Testis (tissue), 3 donors: Measurements from ENCODE around the gene BMP6. TPM values are rescaled to one million over a fixed set of nuclear protein-coding genes. Genes with fewer than 3 reads are reported as not detected.

Experiments
- DNase-seq: peaks from one replicate; pipeline ENCODE4 v3.0.0-alpha.2; 2019
- H3K27ac ChIP-seq, 2 donors: fragments of 200-600 bp; sonication (generic); one replicate each; pipeline ENCODE4 v1.5.1; 2019
- H3K27me3 ChIP-seq: fragments of 200-600 bp; sonication (generic); one replicate; pipeline ENCODE4 v1.5.1; 2019
- H3K36me3 ChIP-seq: fragments of 200-600 bp; sonication (generic); one replicate; pipeline ENCODE4 v1.5.1; 2017; ENCODE audit warnings: low read depth; ENCODE audit errors: missing control alignments
- H3K4me1 ChIP-seq: fragments of 200-600 bp; sonication (generic); one replicate; pipeline ENCODE4 v1.5.1; 2019
- H3K4me3 ChIP-seq, 2 donors: fragments of 200-600 bp; sonication (generic); one replicate each; pipeline ENCODE4 v1.5.1; 2017 to 2019
- H3K9me3 ChIP-seq: fragments of 200-600 bp; sonication (generic); one replicate; pipeline ENCODE4 v1.5.1; 2017
- POLR2A ChIP-seq: fragments of 450-650 bp; IDR thresholded peaks from one replicate; pipeline ENCODE4 v1.6.1; 2017; ENCODE audit warnings: antibody characterized with exemption, mild to moderate bottlenecking, moderate library complexity
- WGBS, 2 donors: methylation state at CpG; one replicate each; pipeline ENCODE4 v1.1.5; 2018; 5-methylcytosine and 5-hydroxymethylcytosine counted together
- intact Hi-C: fragments of 100-400 bp; cut with DNase I; formaldehyde crosslinking; loops from one replicate; pipeline ENCODE4 v1.15.1; 2023; ENCODE audit warnings: low total_unique reads
- polyA plus RNA-seq: library from polyadenylated mRNA; stranded (reverse); fragments of 350-450 nt; fragmentation: Illumina TruSeq; extraction: RNeasy Lipid Tissue Mini Kit (QIAGEN cat#74804); gene quantifications from one replicate; pipeline ENCODE4 v1.2.3, GENCODE V29; 2014; ENCODE audit warnings: low read depth, low replicate concordance; ENCODE audit not compliant: insufficient read depth
- total RNA-seq, 2 donors: library from RNA; depleted of rRNA; stranded (reverse); fragments of >200 nt; gene quantifications; one replicate each; pipeline ENCODE4 v1.2.3, GENCODE V29; 2016
- TF ChIP-seq, protein P1 (sequence below), 3 experiments: fragments of 450-650 bp in 2 of 3; fragments of 200-600 bp in 1 of 3; sonication (generic) in 1 of 3; IDR thresholded peaks; one replicate each; pipeline ENCODE4 v1.5.1; 2016 to 2019; ENCODE audit warnings: antibody characterized with exemption in 3 of 3, mild to moderate bottlenecking in 2 of 3, moderate library complexity in 1 of 3

Gene BMP6
- total and polyA plus RNA-seq, 3 donors from 2014 or later = 6.2 to 13.6 (median 11.4) TPM

GRCh38 chr6:7916959-7917358 lies 191.1 kb downstream of the BMP6 start:
- TF ChIP-seq, protein P1, sequence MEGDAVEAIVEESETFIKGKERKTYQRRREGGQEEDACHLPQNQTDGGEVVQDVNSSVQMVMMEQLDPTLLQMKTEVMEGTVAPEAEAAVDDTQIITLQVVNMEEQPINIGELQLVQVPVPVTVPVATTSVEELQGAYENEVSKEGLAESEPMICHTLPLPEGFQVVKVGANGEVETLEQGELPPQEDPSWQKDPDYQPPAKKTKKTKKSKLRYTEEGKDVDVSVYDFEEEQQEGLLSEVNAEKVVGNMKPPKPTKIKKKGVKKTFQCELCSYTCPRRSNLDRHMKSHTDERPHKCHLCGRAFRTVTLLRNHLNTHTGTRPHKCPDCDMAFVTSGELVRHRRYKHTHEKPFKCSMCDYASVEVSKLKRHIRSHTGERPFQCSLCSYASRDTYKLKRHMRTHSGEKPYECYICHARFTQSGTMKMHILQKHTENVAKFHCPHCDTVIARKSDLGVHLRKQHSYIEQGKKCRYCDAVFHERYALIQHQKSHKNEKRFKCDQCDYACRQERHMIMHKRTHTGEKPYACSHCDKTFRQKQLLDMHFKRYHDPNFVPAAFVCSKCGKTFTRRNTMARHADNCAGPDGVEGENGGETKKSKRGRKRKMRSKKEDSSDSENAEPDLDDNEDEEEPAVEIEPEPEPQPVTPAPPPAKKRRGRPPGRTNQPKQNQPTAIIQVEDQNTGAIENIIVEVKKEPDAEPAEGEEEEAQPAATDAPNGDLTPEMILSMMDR (IDR thresholded peaks at IDR 0.05) = no peak
- H3K27ac ChIP-seq = no peak overlapping the region
- H3K36me3 ChIP-seq = no peaks in the 10 kb centered on the region
- no peak overlapping the region for H3K4me3 ChIP-seq
- intact Hi-C loops = no loop called here
- WGBS, 2 donors = 82 to 100% methylated on average over 1 of the region's 1 CpG
- DNase-seq = no peak
- no peaks in the 10 kb centered on the region for H3K9me3 ChIP-seq
- peaks cover 3% of the 10 kb centered on the region for H3K4me1 ChIP-seq
- no peaks in the 10 kb centered on the region for H3K27me3 ChIP-seq

DNA sequence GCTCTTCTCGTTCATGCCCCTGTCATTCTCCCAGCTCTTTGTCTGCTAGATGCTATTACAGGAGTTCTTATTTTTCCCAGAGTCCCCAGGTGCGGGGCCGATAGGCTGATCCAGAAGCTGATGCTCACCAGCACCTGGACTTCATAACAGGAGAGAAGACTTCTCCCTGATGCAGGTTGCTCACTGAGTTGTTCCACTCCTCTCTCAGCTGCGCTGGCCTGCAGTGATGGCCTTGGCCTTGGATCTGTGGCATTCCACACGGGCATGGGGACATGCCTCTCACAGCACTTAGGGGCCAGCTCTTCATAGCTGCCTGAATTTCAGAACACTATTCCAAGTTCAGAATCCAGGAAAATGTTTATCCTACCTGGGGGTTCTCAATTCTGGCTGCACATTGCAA lies 191.8 kb downstream of the BMP6 start:
- peaks cover 3% of the 10 kb centered on the region for H3K4me1 ChIP-seq
- no peak for TF ChIP-seq POLR2A
- TF ChIP-seq, protein P1 (IDR thresholded peaks at IDR 0.05) = no peak
- no peak overlapping the region for H3K27ac ChIP-seq
- intact Hi-C loops = no loop called here
- H3K36me3 ChIP-seq = no peaks in the 10 kb centered on the region
- WGBS, 2 donors = 52 to 66% methylated on average over 5 of the region's 5 CpGs
- no peak overlapping the region for H3K4me3 ChIP-seq
- DNase-seq = no peak
- no peaks in the 10 kb centered on the region for H3K9me3 ChIP-seq
- H3K27me3 ChIP-seq = no peaks in the 10 kb centered on the region

GRCh38 chr6:7918403-7918802 lies 192.5 kb downstream of the BMP6 start:
- TF ChIP-seq POLR2A = no peak
- TF ChIP-seq, protein P1 (IDR thresholded peaks at IDR 0.05) = no peak
- WGBS, 2 donors = 94 to 95% methylated on average over 4 of the region's 4 CpGs
- intact Hi-C loops = no loop called here

GRCh38 chr6:7919871-7920270 lies 194.0 kb downstream of the BMP6 start:
- 55 to 62% methylated on average over 8 of the region's 8 CpGs for WGBS, 2 donors
- TF ChIP-seq, protein P1 (IDR thresholded peaks at IDR 0.05) = no peak
- no peak for TF ChIP-seq POLR2A
- H3K4me3 ChIP-seq = no peak overlapping the region
- H3K27ac ChIP-seq = no peak overlapping the region
- intact Hi-C loops = no loop called here
- H3K4me1 ChIP-seq = peaks cover 3% of the 10 kb centered on the region
- H3K27me3 ChIP-seq = no peaks in the 10 kb centered on the region
- no peaks in the 10 kb centered on the region for H3K9me3 ChIP-seq
- H3K36me3 ChIP-seq = no peaks in the 10 kb centered on the region
- no peak for DNase-seq

More at GRCh38 chr6:7918403-7918802, 192.5 kb downstream of the BMP6 start:
- Histone ChIP-seq H3K27me3 (no peaks in the 10 kb centered on the region), H3K36me3 (no peaks in the 10 kb centered on the region), H3K4me3 (no peak overlapping the region), H3K27ac (no peak overlapping the region), H3K9me3 (no peaks in the 10 kb centered on the region), H3K4me1 (peaks cover 3% of the 10 kb centered on the region)
- no peak for DNase-seq

- peaks cover 3% of the 10 kb centered on the region for H3K4me1 ChIP-seq
- WGBS, 2 donors = 70 to 75% methylated on average over 2 of the region's 2 CpGs
- intact Hi-C loops = no loop called here
- no peaks in the 10 kb centered on the region for H3K9me3 ChIP-seq
- no peaks in the 10 kb centered on the region for H3K36me3 ChIP-seq
- no peak overlapping the region for H3K4me3 ChIP-seq
- no peaks in the 10 kb centered on the region for H3K27me3 ChIP-seq
- DNase-seq = no peak
- H3K27ac ChIP-seq = no peak overlapping the region
- TF ChIP-seq, protein P1 (IDR thresholded peaks at IDR 0.05) = no peak
- TF ChIP-seq POLR2A = no peak
Observed at GRCh38 chr6:7920425-7920824, 194.5 kb downstream of the BMP6 start.
